ENCODE data around the gene F13A1. TPM values are rescaled to one million over a fixed set of nuclear protein-coding genes. Genes with fewer than 3 reads are reported as not detected.

F13A1 gene
- total and polyA plus RNA-seq, 2 of the 8 experiments (the other 6 are each of a cell fraction or from before 2014, with no cell fraction given), result 0.57 to 1.5 TPM

GRCh38 chr6:6164367-6164766 lies 156.1 kb downstream of the F13A1 start:
- FAIRE-seq, result no peak

More at GRCh38 chr6:6164367-6164766, 156.1 kb downstream of the F13A1 start:
- no peak overlapping the region for H2BK15ac ChIP-seq (ENCODE audit: low read length)
- no peaks in the 10 kb centered on the region for H3K9me3 ChIP-seq (ENCODE audit: insufficient read depth in 2 of 2, low read depth in 1 of 2, low read length in 1 of 2)
- H3K18ac ChIP-seq (ENCODE audit: extremely low read depth, low read length), result no peak overlapping the region
- no peak overlapping the region for H2BK12ac ChIP-seq (ENCODE audit: low read depth, low read length)
- H3K4me2 ChIP-seq (ENCODE audit: insufficient read depth in 1 of 2, low read depth in 2 of 2, low read length in 2 of 2), result no peak overlapping the region
- no peak overlapping the region for H4K91ac ChIP-seq (replicated peaks; ENCODE audit: insufficient read length, low read length)
- ChIA-PET POLR2A (ENCODE audit: partially characterized antibody) (no interaction called here), CTCF (ENCODE audit: partially characterized antibody) (interaction anchor here (0.7 to 2.2 kb wide), 3 partner anchors 12 to 57 kb away, joined by 3 to 7 read pairs (median 3); no protein-coding TSS in a partner anchor)
- no peak for DNase-seq (ENCODE audit: low read depth in 1 of 2, low spot score in 2 of 2)
- no peaks in the 10 kb centered on the region for H3K79me2 ChIP-seq (ENCODE audit: control insufficient read depth in 1 of 2, insufficient read depth in 2 of 2, low read length in 2 of 2)
- H3K27ac ChIP-seq (ENCODE audit: low read depth, low read length), result no peak overlapping the region
- no peak overlapping the region for H4K5ac ChIP-seq (ENCODE audit: insufficient read length, low read depth, low read length)
- H2BK20ac ChIP-seq (ENCODE audit: low read length), result no peak overlapping the region
- no peak overlapping the region for H4K8ac ChIP-seq (ENCODE audit: extremely low read depth, insufficient read depth, low read length)
- no peaks in the 10 kb centered on the region for H3K27me3 ChIP-seq (replicated peaks in 1 of 4; ENCODE audit: control insufficient read depth in 3 of 4, extremely low read depth in 1 of 4, insufficient read depth in 3 of 4, low read length in 3 of 4)
- no peak overlapping the region for H3K4ac ChIP-seq (replicated peaks; ENCODE audit: insufficient read length, low read depth, low read length)
- H3K4me3 ChIP-seq (ENCODE audit: extremely low read depth in 1 of 4, insufficient read depth in 2 of 4, low read depth in 3 of 4, low read length in 4 of 4), result no peak overlapping the region
- WGBS, 2 experiments (ENCODE audit: extremely low coverage in 1 of 2, insufficient coverage in 1 of 2, insufficient read length in 1 of 2, insufficient replicate concordance in 2 of 2, low coverage in 1 of 2, low lambda C conversion rate in 2 of 2, missing lambda C conversion rate in 1 of 2), result 87% methylated on average over 2 of the region's 4 CpGs; no CpG with 5 or more reads in 1 of the 2 experiments
- H3K79me1 ChIP-seq (ENCODE audit: low read depth, low read length), result no peaks in the 10 kb centered on the region
- no peak overlapping the region for H3K9ac ChIP-seq (replicated peaks in 1 of 4; ENCODE audit: extremely low read depth in 1 of 4, low read depth in 3 of 4, low read length in 3 of 4)
- H3K14ac ChIP-seq (ENCODE audit: insufficient read length), result no peak overlapping the region
- H3K36me3 ChIP-seq (ENCODE audit: control insufficient read depth in 2 of 4, insufficient read depth in 4 of 4, low read length in 3 of 4), result no peaks in the 10 kb centered on the region
- no peak overlapping the region for H2BK5ac ChIP-seq (ENCODE audit: low read depth, low read length)
- H3K56ac ChIP-seq (replicated peaks; ENCODE audit: insufficient read length, low read depth, low read length), result no peak overlapping the region
- H2BK120ac ChIP-seq (replicated peaks; ENCODE audit: low read depth, low read length), result no peak overlapping the region
- no peak overlapping the region for H2AFZ ChIP-seq (ENCODE audit: low read length)
- H4K20me1 ChIP-seq (replicated peaks in 1 of 2; ENCODE audit: control insufficient read depth in 1 of 2, insufficient read depth in 2 of 2, low read length in 2 of 2), result peaks cover 0 to 2% of the 10 kb centered on the region in 2 experiments
- peaks cover 0 to under 1% (median under 1%) of the 10 kb centered on the region in 4 experiments; a peak in 4 of 7 replicates for H3K4me1 ChIP-seq (replicated peaks in 1 of 4; ENCODE audit: control insufficient read depth in 3 of 4, insufficient read depth in 4 of 4, low read length in 3 of 4)
- no peak overlapping the region for H2AK5ac ChIP-seq (ENCODE audit: low read depth, low read length)
- H3K23me2 ChIP-seq (ENCODE audit: low read depth, low read length), result no peaks in the 10 kb centered on the region
- no peak for TF ChIP-seq E2F6 (IDR thresholded peaks at IDR 0.05)
- TF ChIP-seq RXRA (IDR thresholded peaks at IDR 0.05; ENCODE audit: insufficient read depth, low read depth, low read length), result no peak
- no peak for TF ChIP-seq CHD2 (IDR thresholded peaks at IDR 0.05; ENCODE audit: low read length)
- TF ChIP-seq NANOG (IDR thresholded peaks at IDR 0.05; ENCODE audit: insufficient read depth, low read depth, low read length, poor library complexity, severe bottlenecking), result no peak
- no peak for TF ChIP-seq NRF1 (IDR thresholded peaks at IDR 0.05; ENCODE audit: low read depth, low read length)
- no peak for TF ChIP-seq POU5F1 (IDR thresholded peaks at IDR 0.05; ENCODE audit: low read depth, low read length)
- TF ChIP-seq EGR1 (IDR thresholded peaks at IDR 0.05; ENCODE audit: borderline replicate concordance, low read depth, low read length), result no peak
- TF ChIP-seq TAF7 (optimal IDR thresholded peaks at IDR 0.05; ENCODE audit: borderline replicate concordance, low read depth, low read length), result no peak
- no peak for TF ChIP-seq SIRT6 (IDR thresholded peaks at IDR 0.05; ENCODE audit: low read length)
- no peak overlapping the region for H3K23ac ChIP-seq (ENCODE audit: insufficient read length)

All from H1 (cell line).